H1 (cell line): ENCODE results near the gene KCNK3. TPM values are rescaled to one million over a fixed set of nuclear protein-coding genes. Genes with fewer than 3 reads are reported as not detected.

Experiments
- CTCF ChIA-PET: fragments of 300-600 bp; sonication (Branson Sonifier 250); formaldehyde crosslinking; loops from one replicate; lab custom pipeline; 2021; ENCODE audit not compliant: partially characterized antibody; lab: Charles Lee
- POLR2A ChIA-PET: fragments of 300-600 bp; sonication (Branson Sonifier 250); formaldehyde crosslinking; loops from one replicate; lab custom pipeline; 2021; ENCODE audit warnings: inconsistent platforms; ENCODE audit not compliant: partially characterized antibody; lab: Charles Lee
- DNase-seq, 2 experiments: peaks; one replicate each; pipeline versions ENCODE4 v3.0.0 to v3.0.0-alpha.2; 2010 to 2022; ENCODE audit warnings: low spot score in 2 of 2, low read depth in 1 of 2, mixed read lengths in 1 of 2
- FAIRE-seq: peaks from 2 replicates; lab custom pipeline; 2011; peaks lifted over from hg19 to GRCh38; lab: Jason Lieb, UNC
- H2AFZ ChIP-seq: 2 replicates; pipeline ENCODE4 v1.8.1; 2012; ENCODE audit warnings: low read length, inconsistent platforms
- H2AK5ac ChIP-seq: 2 replicates; pipeline ENCODE4 v1.6.1; 2013; ENCODE audit warnings: low read depth, low read length
- H2BK120ac ChIP-seq: replicated peaks from 2 replicates; pipeline ENCODE3; 2013; ENCODE audit warnings: low read depth, low read length, inconsistent platforms
- H2BK12ac ChIP-seq: 2 replicates; pipeline ENCODE4 v1.6.1; 2013; ENCODE audit warnings: low read depth, low read length
- H2BK15ac ChIP-seq: 2 replicates; pipeline ENCODE4 v1.6.1; 2013; ENCODE audit warnings: low read length
- H2BK20ac ChIP-seq: 2 replicates; pipeline ENCODE4 v1.6.1; 2013; ENCODE audit warnings: low read length
- H2BK5ac ChIP-seq: 2 replicates; pipeline ENCODE4 v1.6.1; 2013; ENCODE audit warnings: low read depth, low read length
- H3K14ac ChIP-seq: 2 replicates; pipeline ENCODE4 v1.6.1; 2013; ENCODE audit warnings: inconsistent platforms; ENCODE audit not compliant: insufficient read length
- H3K18ac ChIP-seq: 2 replicates; pipeline ENCODE4 v1.6.1; 2013; ENCODE audit warnings: low read length; ENCODE audit errors: extremely low read depth
- H3K23ac ChIP-seq: 2 replicates; pipeline ENCODE4 v1.6.1; 2013; ENCODE audit warnings: inconsistent platforms; ENCODE audit not compliant: insufficient read length
- H3K23me2 ChIP-seq: 2 replicates; pipeline ENCODE4 v1.6.1; 2013; ENCODE audit warnings: low read depth, low read length
- H3K27ac ChIP-seq: 2 replicates; pipeline ENCODE4 v1.6.1; 2011; ENCODE audit warnings: low read depth, low read length, inconsistent platforms
- H3K27me3 ChIP-seq, 4 experiments: replicated peaks in 1 of 4; 1 replicate in 1 of 4; 2 replicates in 3 of 4; pipeline versions ENCODE4 v1.6.1 to v1.8.1; 2011 to 2013; ENCODE audit warnings: low read length in 3 of 4, mild to moderate bottlenecking in 3 of 4, inconsistent platforms in 2 of 4, mixed read lengths in 2 of 4, moderate library complexity in 1 of 4; ENCODE audit not compliant: control insufficient read depth in 3 of 4, insufficient read depth in 3 of 4; ENCODE audit errors: extremely low read depth in 1 of 4
- H3K36me3 ChIP-seq, 4 experiments: 2 replicates each; pipeline versions ENCODE4 v1.6.1 to v1.8.1; 2011 to 2013; ENCODE audit warnings: mild to moderate bottlenecking in 4 of 4, low read length in 3 of 4, moderate library complexity in 2 of 4, control low read depth in 1 of 4, inconsistent platforms in 1 of 4; ENCODE audit not compliant: insufficient read depth in 4 of 4, control insufficient read depth in 2 of 4
- H3K4ac ChIP-seq: replicated peaks from 2 replicates; pipeline ENCODE3; 2013; ENCODE audit warnings: low read length, low read depth, mixed read lengths, inconsistent platforms; ENCODE audit not compliant: insufficient read length
- H3K4me1 ChIP-seq, 4 experiments: replicated peaks in 1 of 4; 1 replicate in 1 of 4; 2 replicates in 3 of 4; pipeline versions ENCODE4 v1.6.1 to v1.8.1; 2011 to 2013; ENCODE audit warnings: low read length in 3 of 4, inconsistent platforms in 2 of 4, mixed read lengths in 1 of 4; ENCODE audit not compliant: insufficient read depth in 4 of 4, control insufficient read depth in 3 of 4
- H3K4me2 ChIP-seq, 2 experiments: 2 replicates each; pipeline versions ENCODE4 v1.6.1 to v1.8.1; 2011 to 2013; ENCODE audit warnings: low read depth in 2 of 2, low read length in 2 of 2, control low read depth in 1 of 2, inconsistent platforms in 1 of 2, mild to moderate bottlenecking in 1 of 2; ENCODE audit not compliant: insufficient read depth in 1 of 2
- H3K4me3 ChIP-seq, 4 experiments: fragments of 200-600, 300-600 bp in 1 of 4; sonication (generic), shearing (Covaris generic), sonication (Bioruptor Twin) in 1 of 4; 2 replicates each; pipeline versions ENCODE4 v1.5.1 to v1.8.1; 2011 to 2016; ENCODE audit warnings: low read length in 4 of 4, low read depth in 3 of 4, control low read depth in 2 of 4, inconsistent platforms in 2 of 4, mild to moderate bottlenecking in 2 of 4, mixed read lengths in 1 of 4, moderate library complexity in 1 of 4; ENCODE audit not compliant: insufficient read depth in 2 of 4; ENCODE audit errors: extremely low read depth in 1 of 4
- H3K56ac ChIP-seq: replicated peaks from 2 replicates; pipeline ENCODE3; 2013; ENCODE audit warnings: low read depth, mild to moderate bottlenecking, mixed read lengths, low read length, inconsistent platforms; ENCODE audit not compliant: insufficient read length
- H3K79me1 ChIP-seq: 2 replicates; pipeline ENCODE4 v1.6.1; 2013; ENCODE audit warnings: low read depth, low read length, control low read depth
- H3K79me2 ChIP-seq, 2 experiments: 2 replicates each; pipeline versions ENCODE4 v1.6.1 to v1.8.1; 2012 to 2013; ENCODE audit warnings: low read length in 2 of 2, mild to moderate bottlenecking in 2 of 2, inconsistent platforms in 1 of 2; ENCODE audit not compliant: insufficient read depth in 2 of 2, control insufficient read depth in 1 of 2
- H3K9ac ChIP-seq, 4 experiments: replicated peaks in 1 of 4; 1 replicate in 1 of 4; 2 replicates in 3 of 4; pipeline versions ENCODE4 v1.6.1 to v1.8.1; 2011 to 2013; ENCODE audit warnings: low read depth in 3 of 4, low read length in 3 of 4, control low read depth in 2 of 4, mild to moderate bottlenecking in 2 of 4, moderate library complexity in 2 of 4, inconsistent platforms in 1 of 4; ENCODE audit errors: extremely low read depth in 1 of 4
- H3K9me3 ChIP-seq, 2 experiments: 2 replicates each; pipeline versions ENCODE4 v1.6.1 to v1.8.1; 2012 to 2013; ENCODE audit warnings: mild to moderate bottlenecking in 2 of 2, moderate library complexity in 2 of 2, control low read depth in 1 of 2, inconsistent platforms in 1 of 2, low read depth in 1 of 2, low read length in 1 of 2, mixed read lengths in 1 of 2; ENCODE audit not compliant: insufficient read depth in 2 of 2
- H4K20me1 ChIP-seq, 2 experiments: replicated peaks in 1 of 2; 2 replicates each; pipeline versions ENCODE3 to v1.8.1; 2011 to 2013; ENCODE audit warnings: inconsistent platforms in 2 of 2, low read length in 2 of 2, mild to moderate bottlenecking in 1 of 2; ENCODE audit not compliant: insufficient read depth in 2 of 2, control insufficient read depth in 1 of 2
- H4K5ac ChIP-seq: 2 replicates; pipeline ENCODE4 v1.6.1; 2013; ENCODE audit warnings: low read length, low read depth, mixed read lengths, inconsistent platforms; ENCODE audit not compliant: insufficient read length
- H4K8ac ChIP-seq: 2 replicates; pipeline ENCODE4 v1.8.0; 2013; ENCODE audit warnings: mild to moderate bottlenecking, moderate library complexity, low read length, inconsistent platforms; ENCODE audit not compliant: insufficient read depth; ENCODE audit errors: extremely low read depth
- H4K91ac ChIP-seq: replicated peaks from 2 replicates; pipeline ENCODE3; 2013; ENCODE audit warnings: low read length, mixed read lengths, inconsistent platforms; ENCODE audit not compliant: insufficient read length
- ASH2L ChIP-seq: fragments of 200-600, 300-600 bp; sonication (generic); IDR thresholded peaks from one replicate; pipeline ENCODE4 v1.7.1; 2017; ENCODE audit warnings: low read length
- WGBS, 2 experiments: shearing (Covaris generic) in 1 of 2; methylation state at CpG; one replicate each; pipeline versions ENCODE4 v1.1.6 to v1.1.7; 2013 to 2015; ENCODE audit warnings: low lambda C conversion rate in 2 of 2, mixed read lengths in 2 of 2, inconsistent platforms in 1 of 2, low coverage in 1 of 2, missing lambda C conversion rate in 1 of 2; ENCODE audit not compliant: insufficient replicate concordance in 2 of 2, insufficient coverage in 1 of 2, insufficient read length in 1 of 2; ENCODE audit errors: extremely low coverage in 1 of 2, missing lambda C conversion rate in 1 of 2; 5-methylcytosine and 5-hydroxymethylcytosine counted together
- polyA plus RNA-seq, 7 experiments: library from polyadenylated mRNA; depleted of rRNA in 3 of 7; stranded (reverse) in 5 of 7; unstranded in 2 of 7; fragments of >200 nt in 5 of 7; fragments of 200-250 nt in 2 of 7; gene quantifications; 1 replicate in 5 of 7; 2 replicates in 1 of 7; 4 replicates in 1 of 7; pipeline versions ENCODE4 v1.2.1 to v1.2.3, GENCODE V29; 2011 to 2013; ENCODE audit warnings: missing spikeins in 2 of 7, mixed read lengths in 2 of 7
- total RNA-seq: library from RNA; stranded (reverse); fragmentation: NEBNext Ultra II Directional; extraction: Animal tissue kit (Norgen Biotek cat#: 25700); gene quantifications from 2 replicates; pipeline ENCODE4 v1.2.1, GENCODE V29; 2021

The KCNK3 gene
- total and polyA plus RNA-seq, 2 of the 8 experiments (the other 6 are each of a cell fraction or from before 2014, with no cell fraction given), result 0.29 to 0.30 TPM

GRCh38 chr2:26737221-26737620, 44.7 kb downstream of the KCNK3 start:
- H3K79me2 ChIP-seq, result no peaks in the 10 kb centered on the region
- H3K4me1 ChIP-seq, result no peaks in the 10 kb centered on the region
- DNase-seq, result no peak
- no peak overlapping the region for H2BK12ac ChIP-seq
- no peak overlapping the region for H2BK5ac ChIP-seq
- H2AFZ ChIP-seq, result no peak overlapping the region
- H4K8ac ChIP-seq, result no peak overlapping the region
- no peak overlapping the region for H4K91ac ChIP-seq
- H3K4ac ChIP-seq, result no peak overlapping the region
- no peaks in the 10 kb centered on the region for H3K27me3 ChIP-seq
- no peak overlapping the region for H3K14ac ChIP-seq
- no peaks in the 10 kb centered on the region; the same call in 1 of the 2 replicates for H3K23me2 ChIP-seq
- no peak overlapping the region for H3K18ac ChIP-seq
- H4K5ac ChIP-seq, result no peak overlapping the region
- H3K4me3 ChIP-seq, result no peak overlapping the region
- H3K79me1 ChIP-seq, result no peaks in the 10 kb centered on the region
- FAIRE-seq, result no peak
- no peaks in the 10 kb centered on the region for H3K9me3 ChIP-seq
- no peak overlapping the region for H2BK120ac ChIP-seq
- H4K20me1 ChIP-seq, result no peaks in the 10 kb centered on the region
- H3K9ac ChIP-seq, result no peak overlapping the region
- TF ChIP-seq ASH2L, result no peak
- no peaks in the 10 kb centered on the region for H3K36me3 ChIP-seq
- no peak overlapping the region for H2BK15ac ChIP-seq
- 85% methylated on average over 4 of the region's 4 CpGs; no CpG with 5 or more reads in 1 of the 2 experiments for WGBS, 2 experiments
- H3K27ac ChIP-seq, result no peak overlapping the region
- no peak overlapping the region for H3K4me2 ChIP-seq
- no peak overlapping the region for H2BK20ac ChIP-seq
- H3K56ac ChIP-seq, result no peak overlapping the region
- H2AK5ac ChIP-seq, result no peak overlapping the region
- POLR2A ChIA-PET, result interaction anchor here (1.7 kb wide), 1 partner anchor 17 kb away, joined by 4 read pairs; no protein-coding TSS in a partner anchor
- H3K23ac ChIP-seq, result no peak overlapping the region
- CTCF ChIA-PET, result interaction anchor here (0.9 to 14.9 kb wide), 5 partner anchors 7 to 159 kb away, joined by 3 to 367 read pairs (median 4); no protein-coding TSS in a partner anchor
